EH (cell line): ENCODE measurements around the gene FBXO42.

Experiments used
- DNase-seq: peaks from one replicate; pipeline ENCODE4 v3.0.0-alpha.2; 2015; ENCODE audit warnings: low read depth

The FBXO42 gene

GRCh38 chr1:16326833-16327404 is 25.4 kb downstream of the FBXO42 start:
- no peak for DNase-seq

- peak; percentile 86 for DNase-seq
Measured at GRCh38 chr1:16324456-16324890, 27.8 kb downstream of the FBXO42 start.

- no peak for DNase-seq
Measured at GRCh38 chr1:16321176-16321867, 31.0 kb downstream of the FBXO42 start.

GRCh38 chr1:16318555-16318954 is 33.7 kb downstream of the FBXO42 start:
- peak; percentile 35 for DNase-seq

GRCh38 chr1:16315437-16315836 is 36.8 kb downstream of the FBXO42 start:
- DNase-seq = no peak

GRCh38 chr1:16307222-16307621 is 45.1 kb downstream of the FBXO42 start:
- DNase-seq = no peak

- DNase-seq = no peak
Measured at GRCh38 chr1:16302709-16303627, 49.3 kb downstream of the FBXO42 start.

- no peak for DNase-seq
Measured at GRCh38 chr1:16300436-16300835, 51.8 kb downstream of the FBXO42 start.

GRCh38 chr1:16298653-16299052 is 53.6 kb downstream of the FBXO42 start:
- no peak for DNase-seq

- DNase-seq = no peak
Measured at GRCh38 chr1:16296643-16297042, 55.6 kb downstream of the FBXO42 start.

- DNase-seq = no peak
Measured at GRCh38 chr1:16294219-16295212, 57.8 kb downstream of the FBXO42 start.

- no peak for DNase-seq
Measured at GRCh38 chr1:16293538-16293937, 58.7 kb downstream of the FBXO42 start.

- no peak for DNase-seq
Measured at GRCh38 chr1:16292739-16293138, 59.5 kb downstream of the FBXO42 start.

GRCh38 chr1:16289959-16290358 is 62.3 kb downstream of the FBXO42 start:
- no peak for DNase-seq

GRCh38 chr1:16286122-16286521 is 66.2 kb downstream of the FBXO42 start:
- peak; percentile 47 for DNase-seq

GRCh38 chr1:16281765-16282164 is 70.5 kb downstream of the FBXO42 start:
- DNase-seq = no peak

GRCh38 chr1:16279186-16279585 is 73.1 kb downstream of the FBXO42 start:
- DNase-seq = no peak

- no peak for DNase-seq
Measured at GRCh38 chr1:16276302-16277030, 75.8 kb downstream of the FBXO42 start.

GRCh38 chr1:16275591-16275990 is 76.7 kb downstream of the FBXO42 start:
- no peak for DNase-seq

- DNase-seq = peak; percentile 36
Measured at GRCh38 chr1:16267690-16268180, 84.5 kb downstream of the FBXO42 start.
